DOHH2 (cell line): ENCODE data around the gene PRDM1.

Source experiments
- CTCF ChIP-seq: fragments of 200-600 bp; sonication (generic); IDR thresholded peaks from one replicate; pipeline ENCODE4 v1.5.1; 2014; ENCODE audit warnings: antibody characterized with exemption, mild to moderate bottlenecking, low read depth, low read length; ENCODE audit not compliant: poor library complexity, severe bottlenecking
- EZH2phosphoT487 ChIP-seq: fragments of 200-600 bp; sonication (generic); IDR thresholded peaks from 2 replicates; pipeline ENCODE4 v1.6.1; 2017; ENCODE audit warnings: borderline replicate concordance, mild to moderate bottlenecking, antibody characterized with exemption, low read length, moderate library complexity, mixed read lengths

GRCh38 chr6:106125925-106126435 lies 39.8 kb downstream of the PRDM1 start:
- no peak for TF ChIP-seq EZH2phosphoT487
- TF ChIP-seq CTCF: no peak
